CD1c-positive myeloid dendritic cell (primary cell): Measurements from ENCODE around the gene TMEM60.
A peak's percentile ranks its signal among the peaks of the same experiment; 100 is the strongest.
"Not testable (repeated sequence)": the region's sequence is repeated elsewhere in the genome, so short reads cannot be mapped to it uniquely, and the experiment has no call there.

Experiments used
- DNase-seq: peaks from one replicate; pipeline ENCODE4 v3.0.0-alpha.2; 2016; ENCODE audit errors: extremely low spot score

Gene TMEM60

GRCh38 chr7:77811516-77812289 is 13.5 kb upstream of the TMEM60 start:
- DNase-seq, result no peak

GRCh38 chr7:77808517-77808916 is 10.3 kb upstream of the TMEM60 start:
- no peak for DNase-seq

GRCh38 chr7:77806425-77806824 is 8.2 kb upstream of the TMEM60 start:
- DNase-seq, result no peak

- DNase-seq, result peak; percentile 40
Measured at GRCh38 chr7:77802557-77803405, 4.5 kb upstream of the TMEM60 start.

- DNase-seq, result no peak
Measured at GRCh38 chr7:77800730-77801129, 2.5 kb upstream of the TMEM60 start.

- no peak for DNase-seq
Measured at GRCh38 chr7:77800158-77800557, 1.9 kb upstream of the TMEM60 start.

GRCh38 chr7:77799078-77799964 is 1.1 kb upstream of the TMEM60 start:
- peak; percentile 62 for DNase-seq

- no peak for DNase-seq
Measured at GRCh38 chr7:77797734-77798393, 370 bp downstream of the TMEM60 start.

- no peak for DNase-seq
Measured at GRCh38 chr7:77796960-77797359, 1.3 kb downstream of the TMEM60 start.

GRCh38 chr7:77796109-77796508 is 2.1 kb downstream of the TMEM60 start:
- DNase-seq, result no peak

- DNase-seq, result no peak
Measured at GRCh38 chr7:77794000-77794399, 4.2 kb downstream of the TMEM60 start.

GRCh38 chr7:77791956-77792355 is 6.3 kb downstream of the TMEM60 start:
- no peak for DNase-seq

GRCh38 chr7:77791336-77791735 is 6.9 kb downstream of the TMEM60 start:
- no peak for DNase-seq

GRCh38 chr7:77788327-77788902 is 9.8 kb downstream of the TMEM60 start:
- no peak for DNase-seq

GRCh38 chr7:77786741-77787140 is 11.5 kb downstream of the TMEM60 start:
- DNase-seq, result no peak

- DNase-seq, result no peak
Measured at GRCh38 chr7:77786018-77786417, 12.2 kb downstream of the TMEM60 start.

- not testable (repeated sequence) for DNase-seq
Measured at GRCh38 chr7:77784426-77784825, 13.8 kb downstream of the TMEM60 start.

GRCh38 chr7:77783545-77783944 is 14.7 kb downstream of the TMEM60 start:
- no peak for DNase-seq

GRCh38 chr7:77783111-77783510 is 15.1 kb downstream of the TMEM60 start:
- DNase-seq, result no peak

GRCh38 chr7:77782383-77782782 is 15.9 kb downstream of the TMEM60 start:
- DNase-seq, result no peak

- DNase-seq, result no peak
Measured at GRCh38 chr7:77778535-77778934, 19.7 kb downstream of the TMEM60 start.
